GM13977 (cell line): ENCODE data around the gene POLR1H.
"Not testable (repeated sequence)": the region's sequence is repeated elsewhere in the genome, so short reads cannot be mapped to it uniquely, and the experiment has no call there.

Source experiments
- DNase-seq: peaks from one replicate; pipeline ENCODE4 v3.0.0; 2012; ENCODE audit warnings: low spot score
- in situ Hi-C: fragments of 300-500 bp; cut with MboI; formaldehyde crosslinking; loops from one replicate; pipeline ENCODE4 v1.12.0; 2022; ENCODE audit warnings: low sequenced_read_pairs, low pct_unique_long_range_greater_than_20kb, mixed read lengths, inconsistent platforms; ENCODE audit not compliant: unreplicated experiment
- TF ChIP-seq, protein P1 (sequence below): IDR thresholded peaks from 2 replicates; pipeline ENCODE4 v1.5.1; 2012; ENCODE audit warnings: mild to moderate bottlenecking, control low read depth; ENCODE audit not compliant: insufficient read depth; ENCODE audit errors: extremely low read depth, missing control alignments

The POLR1H gene, protein sequence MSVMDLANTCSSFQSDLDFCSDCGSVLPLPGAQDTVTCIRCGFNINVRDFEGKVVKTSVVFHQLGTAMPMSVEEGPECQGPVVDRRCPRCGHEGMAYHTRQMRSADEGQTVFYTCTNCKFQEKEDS

GRCh38 chr6:30061092-30061857, at the start of gene POLR1H:
Gene POLR1H (plus strand): TSS chr6:30061265. CDS start chr6:30061525, 260 bp downstream.
- peak; percentile 87 for DNase-seq
- in situ Hi-C loops, result no loop called here
- TF ChIP-seq, protein P1, sequence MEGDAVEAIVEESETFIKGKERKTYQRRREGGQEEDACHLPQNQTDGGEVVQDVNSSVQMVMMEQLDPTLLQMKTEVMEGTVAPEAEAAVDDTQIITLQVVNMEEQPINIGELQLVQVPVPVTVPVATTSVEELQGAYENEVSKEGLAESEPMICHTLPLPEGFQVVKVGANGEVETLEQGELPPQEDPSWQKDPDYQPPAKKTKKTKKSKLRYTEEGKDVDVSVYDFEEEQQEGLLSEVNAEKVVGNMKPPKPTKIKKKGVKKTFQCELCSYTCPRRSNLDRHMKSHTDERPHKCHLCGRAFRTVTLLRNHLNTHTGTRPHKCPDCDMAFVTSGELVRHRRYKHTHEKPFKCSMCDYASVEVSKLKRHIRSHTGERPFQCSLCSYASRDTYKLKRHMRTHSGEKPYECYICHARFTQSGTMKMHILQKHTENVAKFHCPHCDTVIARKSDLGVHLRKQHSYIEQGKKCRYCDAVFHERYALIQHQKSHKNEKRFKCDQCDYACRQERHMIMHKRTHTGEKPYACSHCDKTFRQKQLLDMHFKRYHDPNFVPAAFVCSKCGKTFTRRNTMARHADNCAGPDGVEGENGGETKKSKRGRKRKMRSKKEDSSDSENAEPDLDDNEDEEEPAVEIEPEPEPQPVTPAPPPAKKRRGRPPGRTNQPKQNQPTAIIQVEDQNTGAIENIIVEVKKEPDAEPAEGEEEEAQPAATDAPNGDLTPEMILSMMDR, result no peak

- TF ChIP-seq, protein P1, result peak; percentile 60
- in situ Hi-C loops, result no loop called here
- peak; percentile 38 for DNase-seq
Measured at GRCh38 chr6:30013291-30013922, 47.7 kb upstream of the POLR1H start.

- DNase-seq, result no peak
- in situ Hi-C loops, result no loop called here
- TF ChIP-seq, protein P1, result no peak
Measured at GRCh38 chr6:30019819-30020218, 41.2 kb upstream of the POLR1H start.

GRCh38 chr6:30020626-30021025, 40.4 kb upstream of the POLR1H start:
- TF ChIP-seq, protein P1, result no peak
- no peak for DNase-seq
- in situ Hi-C loops, result no loop called here

GRCh38 chr6:30022189-30022588, 38.9 kb upstream of the POLR1H start:
- in situ Hi-C loops, result no loop called here
- no peak for DNase-seq
- TF ChIP-seq, protein P1, result no peak

GRCh38 chr6:30022712-30023111, 38.4 kb upstream of the POLR1H start:
- DNase-seq, in situ Hi-C loops: not testable (repeated sequence)

DNA sequence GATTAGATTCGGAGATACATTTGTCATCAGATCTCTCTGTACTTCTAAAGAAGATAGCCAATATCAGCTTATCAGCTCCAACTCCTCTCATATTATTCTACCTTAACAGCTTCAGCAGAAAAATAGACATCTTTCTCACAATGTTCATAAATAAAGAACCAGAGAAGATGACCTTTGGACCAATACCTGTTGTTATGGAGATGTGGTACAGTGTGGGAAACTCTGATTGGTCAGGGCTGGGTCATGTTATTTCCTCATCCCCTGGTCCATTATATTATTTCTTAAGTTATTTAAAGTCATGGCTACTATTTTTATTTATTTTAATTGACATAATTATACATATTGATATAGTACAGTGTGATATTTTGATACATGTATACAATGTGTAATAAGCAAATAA, 35.9 kb upstream of the POLR1H start:
- DNase-seq, result no peak
- in situ Hi-C loops, result no loop called here
- TF ChIP-seq, protein P1, result no peak
